K562 (cell line): ENCODE measurements around the gene TAS1R3. TPM values are rescaled to one million over a fixed set of nuclear protein-coding genes. Genes with fewer than 3 reads are reported as not detected.

Experiments used
- ATAC-seq: fragments of 200-7000 bp; cut with Tn5 transposase; 3 replicates; pipeline ENCODE4 v1.9.1; 2020; ENCODE audit warnings: moderate library complexity
- BruUV-seq: library from RNA; stranded (reverse); fragments of 400-500 nt; replicated peaks from 2 replicates; lab custom pipeline; 2021; lab: Mats Ljungman, UMichigan
- CTCF ChIA-PET: fragments of 300-600 bp; formaldehyde crosslinking; extraction: SDS; loops from one replicate; lab custom pipeline; 2021; ENCODE audit warnings: low intra/inter-chr PET ratio; lab: Yijun Ruan, JAX
- POLR2A ChIA-PET: fragments of 300-600, 350-650 bp; sonication (Branson Sonifier 250); formaldehyde crosslinking; extraction: SDS; loops from one replicate; lab custom pipeline; 2021; ENCODE audit warnings: antibody characterized with exemption, inconsistent platforms; lab: Yijun Ruan, JAX
- DNase-seq, 4 experiments: peaks; one replicate each; pipeline versions ENCODE4 v3.0.0 to v3.0.0-alpha.2; 2011 to 2018; ENCODE audit warnings: low spot score in 3 of 4, mixed read lengths in 3 of 4; ENCODE audit errors: extremely low read depth in 1 of 4
- FAIRE-seq: peaks from 2 replicates; lab custom pipeline; 2011; peaks lifted over from hg19 to GRCh38; lab: Jason Lieb, UNC
- H2AFZ ChIP-seq: 2 replicates; pipeline ENCODE4 v1.6.0; 2011; ENCODE audit warnings: low read depth, low read length, control low read depth, inconsistent platforms
- H3K27ac ChIP-seq: fragments of 200-600 bp; 3 replicates; pipeline ENCODE4 v1.8.0; 2011; ENCODE audit warnings: low read depth, mild to moderate bottlenecking, control low read depth, inconsistent platforms, low read length, moderate library complexity, mixed read lengths; ENCODE audit errors: extremely low read depth
- H3K27me3 ChIP-seq, 2 experiments: fragments of 300-600 bp in 1 of 2; 2 replicates in 1 of 2; 3 replicates in 1 of 2; pipeline versions ENCODE4 v1.6.0 to v1.8.0; 2011; ENCODE audit warnings: inconsistent platforms in 2 of 2, low read length in 2 of 2, mild to moderate bottlenecking in 1 of 2, mixed read lengths in 1 of 2, moderate library complexity in 1 of 2; ENCODE audit not compliant: control insufficient read depth in 2 of 2, insufficient read depth in 2 of 2
- H3K36me3 ChIP-seq: fragments of 300-600 bp; 3 replicates; pipeline ENCODE4 v1.8.0; 2011; ENCODE audit warnings: mild to moderate bottlenecking, low read length, inconsistent platforms; ENCODE audit not compliant: control insufficient read depth, insufficient read depth
- H3K4me1 ChIP-seq, 2 experiments: fragments of 200-600 bp in 1 of 2; replicated peaks in 1 of 2; 2 replicates in 1 of 2; 3 replicates in 1 of 2; pipeline versions ENCODE4 v1.5.1 to v1.8.0; 2011; ENCODE audit warnings: inconsistent platforms in 2 of 2, low read length in 2 of 2, mild to moderate bottlenecking in 1 of 2, mixed read lengths in 1 of 2, moderate library complexity in 1 of 2; ENCODE audit not compliant: control insufficient read depth in 2 of 2, insufficient read depth in 2 of 2
- H3K4me2 ChIP-seq: 2 replicates; pipeline ENCODE4 v1.6.1; 2011; ENCODE audit warnings: low read length, control low read depth, inconsistent platforms, mixed read lengths; ENCODE audit not compliant: insufficient read depth
- H3K4me3 ChIP-seq: fragments of 200-600 bp; sonication (generic), shearing (Covaris generic); 2 replicates; pipeline ENCODE4 v1.5.1; 2016; ENCODE audit warnings: control low read depth, inconsistent platforms
- H3K79me2 ChIP-seq: fragments of 200-600 bp; 3 replicates; pipeline ENCODE4 v1.8.0; 2011; ENCODE audit warnings: low read length, inconsistent platforms; ENCODE audit not compliant: control insufficient read depth, insufficient read depth
- H3K9ac ChIP-seq, 2 experiments: 2 replicates each; pipeline versions ENCODE4 v1.6.0 to v1.6.1; 2011; ENCODE audit warnings: low read depth in 2 of 2, low read length in 2 of 2, control low read depth in 1 of 2, inconsistent platforms in 1 of 2, mild to moderate bottlenecking in 1 of 2, mixed read lengths in 1 of 2; ENCODE audit not compliant: insufficient read depth in 1 of 2
- H3K9me1 ChIP-seq: one replicate; pipeline ENCODE4 v1.6.0; 2011; ENCODE audit warnings: inconsistent platforms, mild to moderate bottlenecking, low read length, moderate library complexity; ENCODE audit not compliant: control insufficient read depth, insufficient read depth
- H3K9me3 ChIP-seq: replicated peaks from 2 replicates; pipeline ENCODE4 v1.5.1; 2011; ENCODE audit warnings: low read depth, low read length, inconsistent platforms; ENCODE audit not compliant: control insufficient read depth, insufficient read depth
- H4K20me1 ChIP-seq: replicated peaks from 2 replicates; pipeline ENCODE4 v1.6.1; 2011; ENCODE audit warnings: low read length, inconsistent platforms, mixed read lengths; ENCODE audit not compliant: control insufficient read depth, insufficient read depth
- CLOCK ChIP-seq: fragments of 250-450 bp; sonication (Bioruptor Pico); IDR thresholded peaks from 2 replicates; pipeline ENCODE4 v1.4.0; 2020; ENCODE audit warnings: mild to moderate bottlenecking, moderate library complexity, borderline replicate concordance
- FUS ChIP-seq: fragments of 200-400 bp; formaldehyde crosslinking; optimal IDR thresholded peaks from 2 replicates; pipeline ENCODE3; 2017; ENCODE audit warnings: low read depth, low read length
- HNRNPH1 ChIP-seq: fragments of 200-400 bp; formaldehyde crosslinking; optimal IDR thresholded peaks from 2 replicates; pipeline ENCODE3; 2017; ENCODE audit warnings: low read depth, mild to moderate bottlenecking, low read length, moderate library complexity
- SETDB1 ChIP-seq: IDR thresholded peaks from one replicate; pipeline ENCODE4 v1.6.1; 2012; ENCODE audit warnings: low read length, control low read depth, inconsistent platforms
- SIN3A ChIP-seq, 2 experiments: fragments of 150-350 bp in 1 of 2; IDR thresholded peaks; 2 replicates each; pipeline ENCODE4 v1.6.1; 2011 to 2016; ENCODE audit warnings: borderline replicate concordance in 2 of 2, low read depth in 2 of 2, low read length in 2 of 2, mild to moderate bottlenecking in 2 of 2, moderate library complexity in 2 of 2; ENCODE audit not compliant: control insufficient read depth in 1 of 2
- SMARCA5 ChIP-seq: fragments of 450-650 bp; IDR thresholded peaks from 2 replicates; pipeline ENCODE4 v1.6.1; 2016
- SRSF9 ChIP-seq: fragments of 200-400 bp; formaldehyde crosslinking; IDR thresholded peaks from 2 replicates; pipeline ENCODE4 v1.6.1; 2017; ENCODE audit warnings: low read depth, low read length, borderline replicate concordance
- ZNF75A ChIP-seq: fragments of 450-650 bp; formaldehyde crosslinking; IDR thresholded peaks from 2 replicates; pipeline ENCODE4 v1.4.0; 2020; ENCODE audit warnings: mild to moderate bottlenecking
- WGBS: fragments of 100-300 bp; shearing (Covaris generic); methylation state at CpG from one replicate; pipeline ENCODE4 v1.1.6; 2016; ENCODE audit warnings: low coverage, mixed read lengths; ENCODE audit not compliant: insufficient coverage; ENCODE audit errors: missing lambda C conversion rate; 5-methylcytosine and 5-hydroxymethylcytosine counted together
- in situ Hi-C: fragments of 300-500 bp; cut with MboI; formaldehyde crosslinking; loops from 4 replicates; pipeline ENCODE4 v1.15.0; 2018; ENCODE audit warnings: inconsistent platforms, mixed read lengths
- intact Hi-C: fragments of 100-400 bp; cut with micrococcal nuclease; formaldehyde crosslinking; loops from 2 replicates; pipeline ENCODE4 v1.14.2; 2022
- polyA plus RNA-seq, 8 experiments: library from polyadenylated mRNA; depleted of rRNA in 4 of 8; stranded (reverse) in 5 of 8; unstranded in 3 of 8; fragments of >200 nt; fragmentation: Nextera tagmentation in 2 of 8; fragmentation: Illumina TruSeq in 1 of 8; extraction: Ambion mirVana in 2 of 8; extraction: Trizol in 1 of 8; gene quantifications; 2 replicates each; pipeline versions ENCODE4 v1.2.1 to v1.2.3, GENCODE V29; 2011 to 2014; ENCODE audit warnings: inconsistent platforms in 1 of 8, missing spikeins in 1 of 8
- total RNA-seq, 7 experiments: library from RNA; depleted of rRNA in 6 of 7; stranded (reverse); fragments of >200 nt in 6 of 7; fragmentation: Illumina TruSeq in 2 of 7; extraction: Trizol in 2 of 7; gene quantifications; 2 replicates each; pipeline versions ENCODE4 v1.2.1 to v1.2.3, GENCODE V29; 2011 to 2021; ENCODE audit warnings: low replicate concordance in 1 of 7
- TF ChIP-seq, protein P1 (sequence below): fragments of 450-650 bp; IDR thresholded peaks from 2 replicates; pipeline ENCODE4 v1.6.1; 2017; ENCODE audit warnings: antibody characterized with exemption
- TF ChIP-seq, protein P2 (sequence below): sonication (generic); formaldehyde crosslinking; IDR thresholded peaks from 2 replicates; pipeline ENCODE4 v1.8.0; 2022; ENCODE audit warnings: mild to moderate bottlenecking, missing genetic modification reagents
- TF ChIP-seq, protein P3 (sequence below): IDR thresholded peaks from 3 replicates; pipeline ENCODE4 v1.6.1; 2011; ENCODE audit warnings: borderline replicate concordance, mild to moderate bottlenecking, moderate library complexity; ENCODE audit not compliant: insufficient read length; ENCODE audit errors: extremely low read depth

TAS1R3 gene
- total and polyA plus RNA-seq, 9 of the 15 experiments (the other 6 are each of a cell fraction or from before 2014, with no cell fraction given): 0.07 to 0.13 TPM; not detected in 7

DNA sequence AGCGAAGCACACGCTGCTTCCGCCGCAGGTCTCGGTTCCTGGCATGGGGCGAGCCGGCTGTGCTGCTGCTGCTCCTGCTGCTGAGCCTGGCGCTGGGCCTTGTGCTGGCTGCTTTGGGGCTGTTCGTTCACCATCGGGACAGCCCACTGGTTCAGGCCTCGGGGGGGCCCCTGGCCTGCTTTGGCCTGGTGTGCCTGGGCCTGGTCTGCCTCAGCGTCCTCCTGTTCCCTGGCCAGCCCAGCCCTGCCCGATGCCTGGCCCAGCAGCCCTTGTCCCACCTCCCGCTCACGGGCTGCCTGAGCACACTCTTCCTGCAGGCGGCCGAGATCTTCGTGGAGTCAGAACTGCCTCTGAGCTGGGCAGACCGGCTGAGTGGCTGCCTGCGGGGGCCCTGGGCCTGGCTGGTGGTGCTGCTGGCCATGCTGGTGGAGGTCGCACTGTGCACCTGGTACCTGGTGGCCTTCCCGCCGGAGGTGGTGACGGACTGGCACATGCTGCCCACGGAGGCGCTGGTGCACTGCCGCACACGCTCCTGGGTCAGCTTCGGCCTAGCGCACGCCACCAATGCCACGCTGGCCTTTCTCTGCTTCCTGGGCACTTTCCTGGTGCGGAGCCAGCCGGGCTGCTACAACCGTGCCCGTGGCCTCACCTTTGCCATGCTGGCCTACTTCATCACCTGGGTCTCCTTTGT, 2.6 kb downstream of the TAS1R3 start (continued):
- TF ChIP-seq FUS: peak; percentile 51

- Histone ChIP-seq H3K4me1 (peaks cover 0 to 91% of the 10 kb centered on the region in 2 experiments; a peak in 2 of 5 replicates), H3K27me3 (no peaks in the 10 kb centered on the region), H3K9me1 (peaks cover 7% of the 10 kb centered on the region), H3K4me3 (no peak overlapping the region), H2AFZ (no peak overlapping the region), H3K27ac (no peak overlapping the region), H3K79me2 (peaks cover 2% of the 10 kb centered on the region; the same call in 1 of the 3 replicates), H3K9ac (peak overlapping the region in 1 of 2 experiments; percentile 61; a peak in 1 of 4 replicates), H4K20me1 (peaks cover 16% of the 10 kb centered on the region; the same call in 1 of the 2 replicates), H3K36me3 (peaks cover 53% of the 10 kb centered on the region; the same call in 1 of the 3 replicates), H3K9me3 (peaks cover 4% of the 10 kb centered on the region), H3K4me2 (no peak overlapping the region)
- FAIRE-seq: no peak
- DNase-seq: peak in 2 of 4 experiments; percentile 59 to 67
- POLR2A ChIA-PET: interaction anchor here (0.5 to 2.1 kb wide), 11 partner anchors 8 to 118 kb away, joined by 3 to 8 read pairs (median 4); partner anchors contain the start of gene CCNL2
- no peak for ATAC-seq
- in situ Hi-C loops: no loop called here
- 88% methylated on average over 6 of the region's 11 CpGs for WGBS
- CTCF ChIA-PET: no interaction called here
- BruUV-seq: no TSS peak
- intact Hi-C loops: no loop called here
- TF ChIP-seq, protein P1, sequence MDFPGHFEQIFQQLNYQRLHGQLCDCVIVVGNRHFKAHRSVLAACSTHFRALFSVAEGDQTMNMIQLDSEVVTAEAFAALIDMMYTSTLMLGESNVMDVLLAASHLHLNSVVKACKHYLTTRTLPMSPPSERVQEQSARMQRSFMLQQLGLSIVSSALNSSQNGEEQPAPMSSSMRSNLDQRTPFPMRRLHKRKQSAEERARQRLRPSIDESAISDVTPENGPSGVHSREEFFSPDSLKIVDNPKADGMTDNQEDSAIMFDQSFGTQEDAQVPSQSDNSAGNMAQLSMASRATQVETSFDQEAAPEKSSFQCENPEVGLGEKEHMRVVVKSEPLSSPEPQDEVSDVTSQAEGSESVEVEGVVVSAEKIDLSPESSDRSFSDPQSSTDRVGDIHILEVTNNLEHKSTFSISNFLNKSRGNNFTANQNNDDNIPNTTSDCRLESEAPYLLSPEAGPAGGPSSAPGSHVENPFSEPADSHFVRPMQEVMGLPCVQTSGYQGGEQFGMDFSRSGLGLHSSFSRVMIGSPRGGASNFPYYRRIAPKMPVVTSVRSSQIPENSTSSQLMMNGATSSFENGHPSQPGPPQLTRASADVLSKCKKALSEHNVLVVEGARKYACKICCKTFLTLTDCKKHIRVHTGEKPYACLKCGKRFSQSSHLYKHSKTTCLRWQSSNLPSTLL: no peak
- TF ChIP-seq CLOCK (CRISPR knock-in tag): no peak
- TF ChIP-seq SIN3A (IDR thresholded peaks at IDR 0.05; ENCODE audit: borderline replicate concordance in 2 of 2, control insufficient read depth in 1 of 2, low read depth in 2 of 2, low read length in 2 of 2): peak in 1 of 2 experiments; percentile 99; a peak in 2 of 4 replicates
- TF ChIP-seq ZNF75A (CRISPR knock-in tag): no peak
- no peak for TF ChIP-seq HNRNPH1
- no peak for TF ChIP-seq SRSF9
- TF ChIP-seq, protein P2, sequence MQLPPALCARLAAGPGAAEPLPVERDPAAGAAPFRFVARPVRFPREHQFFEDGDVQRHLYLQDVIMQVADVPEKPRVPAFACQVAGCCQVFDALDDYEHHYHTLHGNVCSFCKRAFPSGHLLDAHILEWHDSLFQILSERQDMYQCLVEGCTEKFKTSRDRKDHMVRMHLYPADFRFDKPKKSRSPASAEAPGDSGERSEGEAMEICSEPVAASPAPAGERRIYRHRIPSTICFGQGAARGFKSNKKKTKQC: peak; percentile 92
- TF ChIP-seq SMARCA5: no peak
- no peak for TF ChIP-seq SETDB1
- TF ChIP-seq, protein P3, sequence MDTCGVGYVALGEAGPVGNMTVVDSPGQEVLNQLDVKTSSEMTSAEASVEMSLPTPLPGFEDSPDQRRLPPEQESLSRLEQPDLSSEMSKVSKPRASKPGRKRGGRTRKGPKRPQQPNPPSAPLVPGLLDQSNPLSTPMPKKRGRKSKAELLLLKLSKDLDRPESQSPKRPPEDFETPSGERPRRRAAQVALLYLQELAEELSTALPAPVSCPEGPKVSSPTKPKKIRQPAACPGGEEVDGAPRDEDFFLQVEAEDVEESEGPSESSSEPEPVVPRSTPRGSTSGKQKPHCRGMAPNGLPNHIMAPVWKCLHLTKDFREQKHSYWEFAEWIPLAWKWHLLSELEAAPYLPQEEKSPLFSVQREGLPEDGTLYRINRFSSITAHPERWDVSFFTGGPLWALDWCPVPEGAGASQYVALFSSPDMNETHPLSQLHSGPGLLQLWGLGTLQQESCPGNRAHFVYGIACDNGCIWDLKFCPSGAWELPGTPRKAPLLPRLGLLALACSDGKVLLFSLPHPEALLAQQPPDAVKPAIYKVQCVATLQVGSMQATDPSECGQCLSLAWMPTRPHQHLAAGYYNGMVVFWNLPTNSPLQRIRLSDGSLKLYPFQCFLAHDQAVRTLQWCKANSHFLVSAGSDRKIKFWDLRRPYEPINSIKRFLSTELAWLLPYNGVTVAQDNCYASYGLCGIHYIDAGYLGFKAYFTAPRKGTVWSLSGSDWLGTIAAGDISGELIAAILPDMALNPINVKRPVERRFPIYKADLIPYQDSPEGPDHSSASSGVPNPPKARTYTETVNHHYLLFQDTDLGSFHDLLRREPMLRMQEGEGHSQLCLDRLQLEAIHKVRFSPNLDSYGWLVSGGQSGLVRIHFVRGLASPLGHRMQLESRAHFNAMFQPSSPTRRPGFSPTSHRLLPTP: no peak
Measured at GRCh38 chr1:1334835-1335234, 3.8 kb downstream of the TAS1R3 start.
